Measurements from ENCODE around the gene STPG1. TPM values are rescaled to one million over a fixed set of nuclear protein-coding genes. Genes with fewer than 3 reads are reported as not detected.

STPG1 gene
- total and polyA plus RNA-seq, 9 of the 15 experiments (the other 6 are each of a cell fraction or from before 2014, with no cell fraction given), result 5.0 to 11.9 (median 8.3) TPM

GRCh38 chr1:24416666-24417391, 3.2 kb upstream of the STPG1 start (continued):
- TF ChIP-seq THAP12 (CRISPR knock-in tag; IDR thresholded peaks at IDR 0.05) (no peak), ATF1 (CRISPR knock-in tag; IDR thresholded peaks at IDR 0.05) (no peak), ATF1 (tag; IDR thresholded peaks at IDR 0.05) (peak; percentile 15; the same call in 1 of the 2 replicates), NR2C1 (IDR thresholded peaks at IDR 0.05) (no peak), NR2C1 (tag; IDR thresholded peaks at IDR 0.05) (0 out of 2 replicates have a peak, but pooled peaks have one; percentile 13), OTX1 (CRISPR knock-in tag; IDR thresholded peaks at IDR 0.05) (0 out of 2 replicates have a peak, but pooled peaks have one; percentile 44), PKNOX1 (IDR thresholded peaks at IDR 0.05) (peak; percentile 98), MCM7 (IDR thresholded peaks at IDR 0.05) (no peak)
